HG02678 (cell line): Measurements from ENCODE around the gene ZNF480.
"Not testable (repeated sequence)": the region's sequence is repeated elsewhere in the genome, so short reads cannot be mapped to it uniquely, and the experiment has no call there.

Experiments
- ATAC-seq: cut with Tn5 transposase; IDR thresholded peaks from one replicate; pipeline ENCODE4 v1.9.1; 2021; ENCODE audit warnings: mild to moderate bottlenecking, moderate library complexity; ENCODE audit not compliant: unreplicated experiment

Gene ZNF480

GRCh38 chr19:52296773-52297600 is at the start of gene ZNF480:
Gene ZNF480 (plus strand): TSS chr19:52297169. CDS start chr19:52300413, 3,244 bp downstream.
- peak; percentile 64 for ATAC-seq

GRCh38 chr19:52248241-52248640 is 48.7 kb upstream of the ZNF480 start:
- ATAC-seq, result no peak

GRCh38 chr19:52258426-52258825 is 38.5 kb upstream of the ZNF480 start:
- no peak for ATAC-seq

- not testable (repeated sequence) for ATAC-seq
Measured at GRCh38 chr19:52265556-52265955, 31.4 kb upstream of the ZNF480 start.

- ATAC-seq, result peak; percentile 97
Measured at GRCh38 chr19:52269338-52270261, 27.4 kb upstream of the ZNF480 start, which contains the start of gene ZNF766. Gene ZNF766 (plus strand): TSS chr19:52269587. CDS start chr19:52269614, 27 bp downstream.

GRCh38 chr19:52270266-52270885 is 26.6 kb upstream of the ZNF480 start:
- ATAC-seq, result peak; percentile 5

- ATAC-seq, result no peak
Measured at GRCh38 chr19:52273301-52273700, 23.7 kb upstream of the ZNF480 start.

- no peak for ATAC-seq
Measured at GRCh38 chr19:52274191-52274590, 22.8 kb upstream of the ZNF480 start.

- ATAC-seq, result no peak
Measured at GRCh38 chr19:52275988-52276387, 21.0 kb upstream of the ZNF480 start.

GRCh38 chr19:52277471-52277870 is 19.5 kb upstream of the ZNF480 start:
- no peak for ATAC-seq

- no peak for ATAC-seq
Measured at GRCh38 chr19:52286256-52286655, 10.7 kb upstream of the ZNF480 start.

- ATAC-seq, result no peak
Measured at GRCh38 chr19:52291781-52292180, 5.2 kb upstream of the ZNF480 start.

GRCh38 chr19:52292946-52293345 is 4.0 kb upstream of the ZNF480 start:
- ATAC-seq, result not testable (repeated sequence)

GRCh38 chr19:52296400-52296772 is 583 bp upstream of the ZNF480 start:
- peak; percentile 11 for ATAC-seq

- ATAC-seq, result no peak
Measured at GRCh38 chr19:52297601-52298364, 814 bp downstream of the ZNF480 start.

GRCh38 chr19:52307275-52307674 is 10.3 kb downstream of the ZNF480 start:
- ATAC-seq, result no peak

- no peak for ATAC-seq
Measured at GRCh38 chr19:52322429-52322828, 25.5 kb downstream of the ZNF480 start.

GRCh38 chr19:52331757-52332156 is 34.8 kb downstream of the ZNF480 start:
- no peak for ATAC-seq

- ATAC-seq, result no peak
Measured at GRCh38 chr19:52335768-52336116, 38.8 kb downstream of the ZNF480 start.

- ATAC-seq, result peak; percentile 49
Measured at GRCh38 chr19:52336117-52336790, 39.3 kb downstream of the ZNF480 start, which contains the start of gene ZNF610. Gene ZNF610 (plus strand): TSS chr19:52336243. CDS start chr19:52349173, 12,930 bp downstream.
